Right kidney (tissue), 1 donor: ENCODE measurements around the gene PTPRO.

ENCODE experiments used
- DNase-seq: peaks from one replicate; pipeline ENCODE4 v3.0.0-alpha.2; 2016

Gene PTPRO

DNA sequence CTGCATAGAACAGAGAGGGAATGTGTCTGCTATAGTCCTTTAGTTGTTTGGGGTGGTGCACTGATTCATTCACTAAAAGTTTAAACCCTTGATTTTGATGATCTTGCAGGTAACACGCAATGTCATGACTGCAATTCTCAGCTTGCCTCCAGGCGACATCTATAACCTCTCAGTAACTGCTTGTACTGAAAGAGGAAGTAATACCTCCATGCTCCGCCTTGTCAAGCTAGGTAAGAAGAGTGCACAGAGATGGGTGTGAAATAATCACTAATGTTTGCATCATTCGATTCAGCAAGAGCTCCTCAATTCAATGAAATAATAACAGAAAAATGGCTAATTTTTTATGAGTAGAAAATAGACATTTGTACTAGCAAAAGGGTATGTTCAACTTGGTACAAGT lies 203.7 kb downstream of the PTPRO start:
- DNase-seq, result no peak

GRCh38 chr12:15527201-15528080 lies 205.1 kb downstream of the PTPRO start:
- no peak for DNase-seq

- DNase-seq, result no peak
These were observed 206.4 kb downstream of the PTPRO start for GRCh38 chr12:15528666-15529065.

DNA sequence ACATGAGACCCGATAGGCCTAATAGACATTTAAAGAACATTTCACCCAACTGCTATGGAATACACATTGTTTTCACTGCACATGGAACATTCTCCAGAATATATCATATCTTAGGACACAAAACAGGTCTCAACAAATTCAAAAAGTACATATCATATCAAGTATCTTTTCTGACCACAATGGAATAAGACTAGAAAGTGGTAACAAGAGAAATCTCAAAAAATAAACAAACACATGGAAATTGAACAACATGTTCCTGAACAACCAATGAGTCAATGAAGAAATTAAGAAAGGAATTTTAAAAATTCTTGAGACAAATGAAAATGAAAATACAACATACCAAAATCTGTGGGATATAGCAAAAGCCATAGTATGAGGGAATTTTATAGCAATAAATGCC lies 208.1 kb downstream of the PTPRO start:
- DNase-seq, result no peak

DNA sequence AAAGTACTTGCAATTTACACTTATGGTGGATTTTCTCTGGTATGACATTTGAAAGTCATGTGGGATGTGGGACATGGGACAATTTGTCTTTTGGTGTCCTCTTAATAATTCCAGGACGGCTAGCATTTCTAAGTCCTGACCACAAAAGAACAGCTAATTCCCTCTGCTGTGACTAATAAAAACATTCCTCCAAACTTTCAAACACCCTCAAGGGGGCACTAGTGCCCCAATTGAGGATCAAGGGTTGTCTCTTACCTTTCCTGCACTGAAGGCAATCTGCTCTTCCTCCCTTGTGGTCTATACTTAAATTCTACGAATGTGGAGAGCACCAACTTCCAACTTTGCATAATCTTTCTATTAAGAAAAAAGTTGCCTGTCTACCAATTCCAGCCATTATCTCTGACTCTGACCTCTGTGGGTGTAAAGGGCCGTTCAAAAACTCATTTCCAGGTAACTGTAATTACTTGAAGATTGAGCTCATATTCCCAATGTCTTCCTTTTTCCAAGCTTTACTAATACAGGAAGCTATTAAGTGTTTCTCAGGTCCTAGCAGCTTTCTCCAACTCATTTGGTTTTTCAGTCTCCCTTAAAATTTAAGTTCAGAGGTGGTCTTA lies 210.2 kb downstream of the PTPRO start:
- DNase-seq, result no peak

DNA sequence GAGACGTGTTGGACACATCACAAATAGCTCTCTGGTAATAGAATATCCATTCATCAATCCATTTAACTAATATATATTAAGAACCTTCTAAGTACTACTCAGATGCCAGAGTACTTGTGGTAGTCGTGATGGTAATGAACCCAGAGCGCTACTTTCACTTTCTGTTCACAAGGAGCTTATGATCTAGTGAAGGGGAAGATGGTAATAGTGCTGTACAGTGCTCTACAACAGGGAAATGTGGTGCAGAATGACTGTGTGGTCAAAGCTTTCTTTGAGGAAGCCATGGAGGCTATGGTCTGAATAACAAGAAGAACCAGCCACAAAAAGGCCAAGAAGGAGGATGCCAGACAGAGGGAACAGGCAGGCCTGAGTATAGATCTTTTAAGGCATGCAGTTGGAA lies 212.0 kb downstream of the PTPRO start:
- no peak for DNase-seq

GRCh38 chr12:15534874-15535273 lies 212.6 kb downstream of the PTPRO start:
- no peak for DNase-seq

- no peak for DNase-seq
These were observed 213.1 kb downstream of the PTPRO start for GRCh38 chr12:15535352-15535781.

GRCh38 chr12:15536446-15536845 lies 214.1 kb downstream of the PTPRO start:
- no peak for DNase-seq

DNA sequence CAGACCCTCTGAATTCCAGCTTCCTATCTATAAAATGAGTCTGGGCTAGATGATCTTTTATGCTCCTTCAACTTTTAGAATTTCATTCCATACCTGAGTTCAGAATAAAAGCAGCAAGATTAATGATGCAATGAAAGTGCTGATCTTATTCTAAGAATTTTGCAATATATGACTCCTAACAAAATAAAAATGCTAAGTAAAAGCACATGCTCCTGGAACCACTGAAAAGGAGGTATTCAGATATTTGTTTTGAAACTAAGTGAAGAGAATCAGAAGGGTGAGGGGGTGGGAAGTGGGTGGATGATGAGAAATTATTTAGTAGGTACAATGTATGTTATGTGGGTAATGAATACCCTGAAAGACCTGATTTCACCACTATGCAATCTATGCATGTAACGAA lies 216.6 kb downstream of the PTPRO start:
- DNase-seq, result no peak

DNA sequence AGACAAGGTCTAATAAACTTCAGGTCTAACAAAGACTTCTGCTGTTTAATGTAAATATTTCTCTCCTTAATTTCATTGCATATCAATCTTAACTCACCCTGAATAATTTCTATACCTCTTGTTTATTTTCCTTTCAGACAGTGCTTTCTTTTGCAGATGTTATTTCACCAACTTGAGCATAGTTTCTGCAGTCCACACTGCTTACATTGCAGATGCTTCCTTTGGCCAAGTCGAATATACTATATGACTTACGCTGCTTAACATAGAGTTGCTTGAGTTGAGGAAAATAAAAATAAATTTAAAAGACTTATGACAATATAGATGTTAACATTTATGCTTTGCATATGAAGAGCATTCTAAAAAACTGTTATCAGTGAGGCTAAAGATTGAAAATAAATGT lies 217.7 kb downstream of the PTPRO start:
- DNase-seq, result no peak

DNA sequence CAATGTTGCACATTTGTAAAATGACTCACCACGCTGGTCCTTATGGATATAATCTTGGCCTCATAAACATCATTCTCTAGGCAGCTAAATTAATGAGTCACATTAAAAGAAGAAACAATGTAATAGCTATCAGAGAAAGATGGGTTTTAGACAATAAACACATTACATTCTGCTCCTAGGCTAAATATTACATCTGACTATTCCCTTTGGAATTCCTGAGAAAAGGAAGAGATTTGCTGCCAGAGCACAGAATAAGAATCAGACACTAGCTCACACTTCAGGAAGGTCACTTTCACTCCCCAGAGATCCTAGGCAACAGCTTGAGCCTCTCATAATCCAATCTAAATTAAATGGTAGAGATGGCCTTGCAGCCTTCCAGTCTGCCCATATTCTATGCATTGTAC lies 218.2 kb downstream of the PTPRO start:
- no peak for DNase-seq

- DNase-seq, result no peak
These were observed 219.8 kb downstream of the PTPRO start for GRCh38 chr12:15541996-15542631.

- DNase-seq, result no peak
These were observed 221.0 kb downstream of the PTPRO start for GRCh38 chr12:15543347-15543746.

DNA sequence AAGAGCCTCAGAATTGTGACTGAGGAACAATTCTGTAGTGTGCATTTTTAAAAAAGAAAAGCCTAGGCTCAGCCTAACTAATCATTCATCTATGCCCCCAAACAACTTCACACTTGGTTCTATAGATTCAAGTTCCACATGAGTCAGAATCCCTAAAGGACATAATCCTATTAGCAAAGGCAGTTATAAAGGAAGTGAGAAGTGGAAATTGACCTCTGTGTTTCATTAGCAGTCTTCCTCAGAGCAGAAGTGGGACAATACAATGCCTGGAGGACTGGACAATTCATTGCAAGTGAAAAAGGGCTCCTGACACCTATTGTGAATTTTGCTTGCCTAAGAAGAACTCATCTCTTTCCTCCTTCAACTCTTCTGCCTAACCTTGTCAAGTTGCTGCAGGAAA lies 222.3 kb downstream of the PTPRO start:
- DNase-seq, result no peak

DNA sequence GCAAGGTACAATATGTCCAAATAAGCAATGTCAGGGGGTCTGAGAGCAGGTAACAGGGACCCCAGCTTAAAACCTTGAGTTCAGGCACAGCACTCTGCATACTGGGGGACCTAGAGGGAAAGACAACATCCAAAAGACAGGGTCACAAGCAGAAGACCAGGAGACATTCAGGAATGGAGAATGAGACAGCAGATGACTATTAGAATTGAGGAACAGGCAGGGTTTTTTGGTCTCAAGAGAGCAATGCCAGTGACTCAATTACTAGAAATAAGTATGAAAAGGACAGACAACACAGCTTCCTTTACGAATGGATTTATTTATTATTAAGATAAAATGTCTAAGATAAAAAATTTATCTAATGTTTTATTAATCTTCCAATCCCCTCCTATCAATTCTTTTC lies 223.0 kb downstream of the PTPRO start:
- DNase-seq, result no peak

DNA sequence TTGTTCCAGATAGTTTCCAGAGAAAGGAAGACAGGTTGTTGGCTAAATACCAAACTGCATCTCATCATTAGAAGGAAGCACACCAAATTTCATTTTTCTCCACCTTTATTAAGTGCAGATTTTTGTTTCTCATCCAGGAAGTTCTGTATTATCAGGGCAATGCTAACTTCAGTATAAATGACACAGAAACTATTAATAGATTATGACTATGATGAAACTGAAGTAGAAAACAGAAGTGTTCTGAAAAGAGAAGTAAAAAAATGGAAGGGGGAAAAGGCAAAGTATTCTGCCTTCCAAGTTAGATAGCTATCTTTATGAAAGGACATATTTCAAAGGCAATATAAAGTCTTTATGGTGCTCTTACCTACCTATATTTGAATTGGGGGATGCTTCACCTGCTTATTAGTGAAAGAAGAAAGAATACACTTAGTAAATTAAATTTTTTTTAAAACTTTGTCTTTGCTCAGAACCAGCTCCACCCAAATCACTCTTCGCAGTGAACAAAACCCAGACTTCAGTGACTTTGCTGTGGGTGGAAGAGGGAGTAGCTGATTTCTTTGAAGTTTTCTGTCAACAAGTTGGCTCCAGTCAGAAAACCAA lies 223.9 kb downstream of the PTPRO start:
- no peak for DNase-seq

- no peak for DNase-seq
These were observed 224.8 kb downstream of the PTPRO start for GRCh38 chr12:15547063-15547462.

- no peak for DNase-seq
These were observed 225.4 kb downstream of the PTPRO start for GRCh38 chr12:15547691-15548090.

DNA sequence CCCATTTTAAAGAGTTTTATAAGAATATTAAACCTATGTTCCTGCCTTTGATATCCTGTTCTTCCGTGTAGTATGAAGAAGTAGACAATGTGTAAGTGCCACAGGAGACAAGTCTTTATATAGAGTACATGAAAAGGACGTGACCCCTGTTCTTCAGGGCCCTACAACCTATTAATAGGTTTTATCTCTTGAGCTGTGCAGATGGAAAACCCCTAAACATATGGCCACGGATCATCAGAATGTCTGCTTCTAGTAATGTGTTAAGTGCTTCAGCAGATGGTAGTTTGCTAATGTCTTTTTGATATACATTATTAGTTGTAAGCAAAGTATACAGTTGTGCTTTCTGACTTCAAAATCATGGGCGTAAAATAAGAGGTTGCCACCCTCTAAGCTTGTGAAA lies 228.5 kb downstream of the PTPRO start:
- no peak for DNase-seq

- no peak for DNase-seq
These were observed 233.1 kb downstream of the PTPRO start for GRCh38 chr12:15555446-15555845.

DNA sequence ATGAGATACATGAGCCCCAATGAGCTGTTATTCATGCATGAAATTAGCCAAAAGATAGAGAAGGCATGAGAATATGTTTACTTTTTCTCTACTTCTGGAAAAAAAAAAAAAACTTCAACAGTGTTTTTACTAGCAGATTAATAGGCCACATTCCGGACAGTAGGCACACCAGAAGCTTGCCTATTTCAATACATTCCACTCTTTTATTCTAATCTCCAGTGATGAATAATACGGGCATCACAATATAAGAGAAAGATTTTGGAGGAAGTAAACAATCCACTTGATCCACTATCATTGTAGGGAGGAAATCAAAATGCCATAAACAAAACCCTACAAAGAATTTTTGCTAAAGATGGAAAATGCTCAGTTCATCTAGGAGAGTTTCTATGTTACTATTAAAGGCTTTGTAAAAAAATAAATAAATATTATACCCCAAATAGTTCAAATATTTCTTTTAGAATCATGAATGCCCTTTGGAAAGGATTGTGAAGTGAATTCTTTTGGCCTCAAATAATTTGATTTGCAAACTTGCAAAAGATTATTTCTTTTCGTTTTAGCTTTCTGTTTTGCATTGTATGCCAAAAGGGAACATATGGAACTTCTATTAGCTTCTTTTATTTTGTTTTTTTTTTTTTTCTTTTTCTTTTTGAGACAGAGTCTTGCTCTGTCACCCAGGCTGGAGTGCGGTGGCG lies 234.2 kb downstream of the PTPRO start:
- no peak for DNase-seq
